Endothelial cell of umbilical vein (primary cell): Measurements from ENCODE around the gene BTBD17. TPM values are rescaled to one million over a fixed set of nuclear protein-coding genes. Genes with fewer than 3 reads are reported as not detected.

ENCODE experiments used
- BruUV-seq: library from RNA; stranded (reverse); fragments of 400-500 nt; replicated peaks from 2 replicates; lab custom pipeline; 2021; lab: Mats Ljungman, UMichigan
- CTCF ChIA-PET: fragments of 300-600, 350-600 bp; sonication (Branson Sonifier 250); formaldehyde crosslinking; loops from one replicate; lab custom pipeline; 2021; ENCODE audit warnings: antibody characterized with exemption, inconsistent platforms; lab: Charles Lee
- POLR2A ChIA-PET: fragments of 300-600, 350-600 bp; sonication (Branson Sonifier 250); formaldehyde crosslinking; loops from one replicate; lab custom pipeline; 2021; ENCODE audit warnings: antibody characterized with exemption, inconsistent platforms; lab: Charles Lee
- DNase-seq: peaks from one replicate; pipeline ENCODE4 v3.0.0-alpha.2; 2011; ENCODE audit warnings: low read depth, low spot score
- FAIRE-seq: peaks from 2 replicates; lab custom pipeline; 2011; peaks lifted over from hg19 to GRCh38; lab: Jason Lieb, UNC
- H2AFZ ChIP-seq: 2 replicates; pipeline ENCODE4 v1.6.0; 2012; ENCODE audit warnings: low read depth, low read length, control low read depth, inconsistent platforms
- H3K27ac ChIP-seq: 2 replicates; pipeline ENCODE4 v1.5.1; 2011; ENCODE audit warnings: low read depth, mild to moderate bottlenecking, control low read depth, low read length, moderate library complexity; ENCODE audit not compliant: insufficient read depth
- H3K27me3 ChIP-seq, 2 experiments: 2 replicates each; pipeline versions ENCODE4 v1.6.0 to v1.6.1; 2011; ENCODE audit warnings: low read length in 2 of 2, mixed read lengths in 1 of 2; ENCODE audit not compliant: control insufficient read depth in 2 of 2, insufficient read depth in 2 of 2
- H3K36me3 ChIP-seq, 2 experiments: 2 replicates in 1 of 2; 3 replicates in 1 of 2; pipeline ENCODE4 v1.5.1; 2011; ENCODE audit warnings: low read length in 2 of 2, mild to moderate bottlenecking in 1 of 2, moderate library complexity in 1 of 2; ENCODE audit not compliant: control insufficient read depth in 2 of 2, insufficient read depth in 2 of 2; ENCODE audit errors: extremely low read depth in 1 of 2
- H3K4me1 ChIP-seq: 3 replicates; pipeline ENCODE4 v1.5.1; 2011; ENCODE audit warnings: mild to moderate bottlenecking, low read length; ENCODE audit not compliant: control insufficient read depth, insufficient read depth; ENCODE audit errors: extremely low read depth
- H3K4me2 ChIP-seq: 2 replicates; pipeline ENCODE4 v1.6.1; 2011; ENCODE audit warnings: low read length, control low read depth, mixed read lengths; ENCODE audit not compliant: insufficient read depth
- H3K4me3 ChIP-seq, 3 experiments: fragments of 200-600 bp in 1 of 3; sonication (generic), shearing (Covaris generic) in 1 of 3; replicated peaks in 1 of 3; 2 replicates each; pipeline ENCODE4 v1.5.1; 2011 to 2016; ENCODE audit warnings: control low read depth in 3 of 3, low read length in 3 of 3, mild to moderate bottlenecking in 2 of 3, inconsistent platforms in 1 of 3, low read depth in 1 of 3, moderate library complexity in 1 of 3; ENCODE audit not compliant: insufficient read depth in 1 of 3
- H3K79me2 ChIP-seq: 2 replicates; pipeline ENCODE4 v1.6.0; 2012; ENCODE audit warnings: low read length, inconsistent platforms; ENCODE audit not compliant: control insufficient read depth, insufficient read depth
- H3K9ac ChIP-seq: replicated peaks from 2 replicates; pipeline ENCODE3; 2011; ENCODE audit warnings: low read length, control low read depth; ENCODE audit not compliant: insufficient read depth; ENCODE audit errors: extremely low read depth
- H3K9me1 ChIP-seq: replicated peaks from 3 replicates; pipeline ENCODE4 v1.6.0; 2011; ENCODE audit warnings: mild to moderate bottlenecking, low read length; ENCODE audit not compliant: control insufficient read depth, insufficient read depth; ENCODE audit errors: extremely low read depth
- H3K9me3 ChIP-seq: replicated peaks from 2 replicates; pipeline ENCODE4 v1.5.1; 2012; ENCODE audit warnings: low read length, inconsistent platforms; ENCODE audit not compliant: control insufficient read depth, insufficient read depth
- H4K20me1 ChIP-seq: replicated peaks from 2 replicates; pipeline ENCODE3; 2011; ENCODE audit warnings: mild to moderate bottlenecking, low read length; ENCODE audit not compliant: control insufficient read depth, insufficient read depth; ENCODE audit errors: extremely low read depth
- EZH2 ChIP-seq: IDR thresholded peaks from 2 replicates; pipeline ENCODE4 v1.6.1; 2012; ENCODE audit warnings: borderline replicate concordance, low read depth, mild to moderate bottlenecking, moderate library complexity, low read length, inconsistent platforms; ENCODE audit not compliant: severe bottlenecking
- FOS ChIP-seq: IDR thresholded peaks from 2 replicates; pipeline ENCODE4 v1.6.1; 2011; ENCODE audit warnings: mild to moderate bottlenecking, low read length, moderate library complexity, borderline replicate concordance; ENCODE audit not compliant: insufficient read depth
- GATA2 ChIP-seq: IDR thresholded peaks from 2 replicates; pipeline ENCODE4 v1.7.0; 2011; ENCODE audit warnings: low read depth, mild to moderate bottlenecking, moderate library complexity, mixed read lengths, low read length; ENCODE audit not compliant: insufficient read length, insufficient read depth
- JUN ChIP-seq: IDR thresholded peaks from 2 replicates; pipeline ENCODE4 v1.6.1; 2011; ENCODE audit warnings: borderline replicate concordance, low read depth; ENCODE audit not compliant: insufficient read length, insufficient read depth
- MYC ChIP-seq: IDR thresholded peaks from one replicate; pipeline ENCODE4 v1.6.1; 2011; ENCODE audit warnings: mild to moderate bottlenecking, low read depth, low read length
- POLR2A ChIP-seq: IDR thresholded peaks from 2 replicates; pipeline ENCODE4 v1.6.1; 2012; ENCODE audit warnings: low read depth, mild to moderate bottlenecking, control low read depth, low read length
- POLR2AphosphoS5 ChIP-seq: IDR thresholded peaks from 2 replicates; pipeline ENCODE4 v1.6.1; 2012; ENCODE audit warnings: low read depth, mild to moderate bottlenecking, control low read depth, low read length, moderate library complexity; ENCODE audit not compliant: insufficient read depth
- dilution Hi-C: fragments of 300-500 bp; cut with MboI; formaldehyde crosslinking; loops from one replicate; pipeline ENCODE4 v1.15.0; 2019; ENCODE audit warnings: low sequenced_read_pairs; ENCODE audit not compliant: extremely low pct_ligation_motif_present
- intact Hi-C: fragments of 100-400 bp; cut with micrococcal nuclease; formaldehyde crosslinking; loops from one replicate; pipeline ENCODE4 v1.10.0; 2022
- polyA plus RNA-seq, 4 experiments: library from polyadenylated mRNA; depleted of rRNA in 3 of 4; stranded (reverse) in 3 of 4; unstranded in 1 of 4; fragments of >200 nt; gene quantifications; 2 replicates each; pipeline versions ENCODE4 v1.2.1 to v1.2.3, GENCODE V29; 2011 to 2012; ENCODE audit warnings: missing spikeins in 1 of 4
- total RNA-seq: library from RNA; stranded (reverse); gene quantifications from 2 replicates; pipeline ENCODE4 v1.2.3, GENCODE V29; 2021
- TF ChIP-seq, protein P1 (sequence below), 2 donors: IDR thresholded peaks; 1 replicate in 1 of 2; 2 replicates in 1 of 2; pipeline ENCODE4 v1.5.1; 2011; ENCODE audit warnings: low read length in 2 of 2, mild to moderate bottlenecking in 2 of 2, moderate library complexity in 2 of 2, control low read depth in 1 of 2, inconsistent platforms in 1 of 2, low read depth in 1 of 2; ENCODE audit not compliant: insufficient read depth in 1 of 2; ENCODE audit errors: extremely low read depth in 1 of 2
- TF ChIP-seq, protein P2 (sequence below): IDR thresholded peaks from 2 replicates; pipeline ENCODE4 v1.6.1; 2011; ENCODE audit not compliant: insufficient read depth, insufficient read length

Gene BTBD17
- total and polyA plus RNA-seq, 2 donors (not counting 3 experiments of a cell fraction or from before 2014, with no cell fraction given) = not detected

DNA sequence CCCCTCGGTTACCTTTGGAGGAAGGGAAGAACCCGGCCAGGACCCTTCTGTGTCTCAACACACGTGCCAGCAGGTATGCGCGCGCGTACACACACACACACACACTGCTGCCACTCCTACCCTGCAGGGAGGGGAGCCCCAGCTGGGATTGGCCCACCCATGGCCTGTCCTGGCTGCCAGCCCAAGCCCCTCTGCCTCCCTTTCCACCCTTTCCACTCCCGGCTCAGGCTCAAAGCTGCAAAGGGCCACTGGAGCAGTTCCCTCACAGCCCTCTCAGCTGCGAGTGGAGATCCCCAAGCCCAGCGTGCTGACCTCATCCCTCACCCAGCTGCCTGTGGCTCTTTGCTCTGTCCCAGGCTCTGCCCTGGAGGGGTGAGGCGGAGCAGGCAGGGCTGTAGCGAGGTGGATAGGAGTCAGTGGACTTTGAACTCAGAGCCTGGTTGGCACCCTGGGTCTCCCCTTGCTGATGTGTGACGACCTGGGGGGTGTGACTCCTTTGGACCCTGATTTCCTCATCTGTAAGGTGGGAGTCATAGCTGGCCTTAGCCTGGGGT is 21.1 kb downstream of the BTBD17 start:
- CTCF ChIA-PET = no interaction called here
- dilution Hi-C loops = no loop called here

More for the DNA sequence above, 21.1 kb downstream of the BTBD17 start:
- Histone ChIP-seq H3K4me3 (no peak overlapping the region), H3K4me1 (peaks cover 9% of the 10 kb centered on the region), H3K9me1 (no peaks in the 10 kb centered on the region), H3K79me2 (no peaks in the 10 kb centered on the region), H2AFZ (no peak overlapping the region), H3K27ac (no peak overlapping the region), H3K27me3 (no peaks in the 10 kb centered on the region), H3K9ac (no peak overlapping the region), H3K9me3 (no peaks in the 10 kb centered on the region), H3K4me2 (no peak overlapping the region), H4K20me1 (no peaks in the 10 kb centered on the region), H3K36me3 (no peaks in the 10 kb centered on the region)
- intact Hi-C loops = no loop called here
- DNase-seq = no peak
- TF ChIP-seq, protein P1, sequence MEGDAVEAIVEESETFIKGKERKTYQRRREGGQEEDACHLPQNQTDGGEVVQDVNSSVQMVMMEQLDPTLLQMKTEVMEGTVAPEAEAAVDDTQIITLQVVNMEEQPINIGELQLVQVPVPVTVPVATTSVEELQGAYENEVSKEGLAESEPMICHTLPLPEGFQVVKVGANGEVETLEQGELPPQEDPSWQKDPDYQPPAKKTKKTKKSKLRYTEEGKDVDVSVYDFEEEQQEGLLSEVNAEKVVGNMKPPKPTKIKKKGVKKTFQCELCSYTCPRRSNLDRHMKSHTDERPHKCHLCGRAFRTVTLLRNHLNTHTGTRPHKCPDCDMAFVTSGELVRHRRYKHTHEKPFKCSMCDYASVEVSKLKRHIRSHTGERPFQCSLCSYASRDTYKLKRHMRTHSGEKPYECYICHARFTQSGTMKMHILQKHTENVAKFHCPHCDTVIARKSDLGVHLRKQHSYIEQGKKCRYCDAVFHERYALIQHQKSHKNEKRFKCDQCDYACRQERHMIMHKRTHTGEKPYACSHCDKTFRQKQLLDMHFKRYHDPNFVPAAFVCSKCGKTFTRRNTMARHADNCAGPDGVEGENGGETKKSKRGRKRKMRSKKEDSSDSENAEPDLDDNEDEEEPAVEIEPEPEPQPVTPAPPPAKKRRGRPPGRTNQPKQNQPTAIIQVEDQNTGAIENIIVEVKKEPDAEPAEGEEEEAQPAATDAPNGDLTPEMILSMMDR (IDR thresholded peaks at IDR 0.05; ENCODE audit: extremely low read depth in 1 of 2, insufficient read depth in 1 of 2, low read depth in 1 of 2, low read length in 2 of 2) = no peak
- TF ChIP-seq FOS (no peak), GATA2 (no peak), JUN (no peak), EZH2 (no peak), POLR2AphosphoS5 (no peak), MYC (no peak), POLR2A (no peak)
- TF ChIP-seq, protein P2, sequence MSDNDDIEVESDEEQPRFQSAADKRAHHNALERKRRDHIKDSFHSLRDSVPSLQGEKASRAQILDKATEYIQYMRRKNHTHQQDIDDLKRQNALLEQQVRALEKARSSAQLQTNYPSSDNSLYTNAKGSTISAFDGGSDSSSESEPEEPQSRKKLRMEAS = no peak
- BruUV-seq = no TSS peak
- POLR2A ChIA-PET = no interaction called here
- no peak for FAIRE-seq
